GM19035 (cell line): Measurements from ENCODE around the gene NPHP1.
"Not testable (repeated sequence)": the region's sequence is repeated elsewhere in the genome, so short reads cannot be mapped to it uniquely, and the experiment has no call there.

ENCODE experiments used
- ATAC-seq: cut with Tn5 transposase; IDR thresholded peaks from one replicate; pipeline ENCODE4 v1.9.1; 2021; ENCODE audit not compliant: unreplicated experiment

Gene NPHP1

GRCh38 chr2:110131166-110131565 is 73.6 kb downstream of the NPHP1 start:
- no peak for ATAC-seq

GRCh38 chr2:110130757-110131156 is 74.1 kb downstream of the NPHP1 start:
- ATAC-seq: no peak

GRCh38 chr2:110126906-110127305 is 77.9 kb downstream of the NPHP1 start:
- no peak for ATAC-seq

GRCh38 chr2:110126086-110126773 is 78.6 kb downstream of the NPHP1 start:
- no peak for ATAC-seq

DNA sequence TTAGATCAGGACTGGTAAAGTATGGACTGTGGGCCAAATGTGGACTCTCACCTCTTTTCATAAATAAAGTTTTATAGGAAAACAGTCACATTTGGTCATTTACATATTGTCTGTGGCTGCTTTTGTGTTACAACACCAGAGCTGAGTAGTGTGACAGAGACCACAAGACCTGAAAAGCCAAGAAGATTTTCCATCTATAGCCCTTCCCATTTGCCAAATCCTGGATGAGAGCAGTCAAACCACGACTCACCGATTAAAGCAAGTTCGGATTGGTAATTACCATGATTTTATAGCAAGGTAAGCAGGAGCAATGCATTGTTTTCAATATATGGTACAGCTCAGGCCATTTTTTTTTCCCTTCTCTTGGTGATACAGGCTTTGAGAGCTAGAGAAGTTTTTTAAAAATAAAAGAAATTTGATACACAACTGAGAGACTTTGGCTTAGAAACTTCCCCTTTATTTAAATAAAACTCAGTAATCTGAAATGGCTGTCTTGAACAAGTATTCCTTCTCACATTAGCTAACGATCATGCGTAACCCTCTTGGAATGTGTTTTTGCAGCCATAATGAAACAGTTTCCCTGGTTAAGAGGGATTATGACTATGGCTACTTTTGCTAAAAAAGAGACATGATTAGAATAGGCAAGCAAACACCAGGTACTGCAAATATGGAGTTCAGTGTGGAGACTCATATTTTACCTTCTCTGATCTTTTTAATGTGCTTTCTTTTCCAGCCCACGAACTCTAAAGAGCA is 79.7 kb downstream of the NPHP1 start:
- ATAC-seq: no peak

DNA sequence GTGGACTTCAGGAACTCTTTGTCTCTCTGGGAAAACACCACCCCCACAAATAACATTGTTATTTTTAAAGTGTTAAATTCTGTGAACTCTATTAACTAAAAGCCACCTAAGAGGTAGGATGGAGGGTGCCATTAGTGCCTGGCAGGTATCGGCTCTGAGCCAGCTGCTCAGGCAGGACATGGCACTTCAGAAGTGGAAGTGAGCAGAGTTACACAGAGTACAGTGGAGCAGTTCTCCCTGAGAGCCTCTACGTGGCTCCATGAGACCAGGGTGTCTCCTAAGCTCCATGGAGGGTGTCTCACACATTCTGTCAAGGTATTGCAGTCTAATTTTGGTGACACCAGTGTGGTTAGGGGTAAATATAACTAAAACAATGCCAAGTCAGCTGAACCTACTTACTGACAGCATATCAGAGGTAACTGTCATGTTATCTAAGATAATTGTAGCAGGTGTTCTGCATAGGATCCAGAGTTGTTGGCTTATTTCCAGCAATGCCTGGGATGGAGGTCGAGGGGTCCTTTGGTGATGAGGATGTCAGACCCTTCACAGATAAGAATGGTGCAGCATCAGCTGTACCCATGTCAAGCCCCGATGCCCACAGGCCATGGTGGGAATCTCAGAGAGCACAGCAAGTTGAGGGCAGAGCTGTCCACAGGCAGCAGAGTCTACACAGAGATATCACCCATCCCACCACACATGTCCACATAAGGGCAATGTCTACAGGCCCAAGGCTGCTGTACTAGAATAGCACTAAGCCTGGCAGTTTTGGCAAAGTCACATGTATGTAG is 80.6 kb downstream of the NPHP1 start:
- ATAC-seq: no peak

DNA sequence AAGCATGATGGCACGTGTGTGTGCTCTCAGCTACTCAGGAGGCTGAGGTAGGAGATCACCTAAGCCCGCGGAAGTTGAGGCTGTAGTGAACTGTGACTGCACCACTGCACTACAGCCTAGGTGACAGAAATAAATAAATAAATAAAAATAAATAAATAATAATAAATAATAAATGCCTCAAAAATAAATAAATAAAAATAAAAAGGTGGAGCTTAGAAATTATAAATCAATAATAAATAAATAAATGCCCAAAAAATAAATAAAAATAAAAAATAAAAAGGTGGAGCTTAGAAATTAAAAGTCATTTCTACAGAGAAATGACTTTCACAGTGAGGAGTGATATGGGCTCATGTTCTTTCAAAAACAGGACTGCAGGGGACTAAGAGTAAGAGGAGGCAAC is 83.2 kb downstream of the NPHP1 start:
- ATAC-seq: no peak

GRCh38 chr2:110121052-110121334 is 83.8 kb downstream of the NPHP1 start:
- no peak for ATAC-seq

- no peak for ATAC-seq
Observed at GRCh38 chr2:110120171-110121051, 84.4 kb downstream of the NPHP1 start.

DNA sequence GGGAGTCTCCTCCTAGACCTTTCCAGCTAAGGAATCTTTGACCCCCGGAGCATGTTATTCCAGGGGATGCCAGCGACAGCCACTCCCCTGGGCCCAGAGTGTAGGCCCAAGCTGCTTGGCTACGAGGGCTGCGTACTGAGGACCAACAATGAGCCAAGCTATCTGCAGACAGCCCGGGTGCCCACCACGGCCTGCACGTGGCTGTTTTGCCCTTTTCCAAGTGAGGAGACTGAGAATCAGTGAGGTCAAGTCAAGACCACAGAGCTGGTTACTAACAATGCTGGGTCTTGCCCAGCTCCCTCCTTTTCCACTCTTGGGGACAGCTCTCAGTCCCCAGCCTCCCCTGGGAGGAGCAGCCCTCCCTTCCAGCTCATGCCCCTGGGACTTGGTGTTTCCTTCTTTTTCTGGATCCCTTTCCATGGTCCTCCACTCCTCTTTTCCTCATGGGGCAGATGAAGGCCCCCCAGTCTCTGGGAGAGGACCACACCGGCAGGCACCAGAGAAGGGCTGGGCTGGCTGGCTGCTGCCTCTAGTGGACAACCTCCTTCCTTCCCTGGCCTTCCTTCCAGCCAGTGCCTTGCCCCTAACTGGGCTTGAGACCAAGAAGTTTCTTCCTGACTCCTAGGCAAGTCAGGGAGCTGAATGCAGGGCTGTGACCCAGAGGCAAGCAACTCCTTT is 88.6 kb downstream of the NPHP1 start:
- ATAC-seq: no peak

- ATAC-seq: no peak
Observed at GRCh38 chr2:110115291-110116032, 89.4 kb downstream of the NPHP1 start, which contains the start of gene MALL. TSS of gene MALL (minus strand) at chr2:110115822. CDS start at chr2:110115792, 30 bp downstream.

DNA sequence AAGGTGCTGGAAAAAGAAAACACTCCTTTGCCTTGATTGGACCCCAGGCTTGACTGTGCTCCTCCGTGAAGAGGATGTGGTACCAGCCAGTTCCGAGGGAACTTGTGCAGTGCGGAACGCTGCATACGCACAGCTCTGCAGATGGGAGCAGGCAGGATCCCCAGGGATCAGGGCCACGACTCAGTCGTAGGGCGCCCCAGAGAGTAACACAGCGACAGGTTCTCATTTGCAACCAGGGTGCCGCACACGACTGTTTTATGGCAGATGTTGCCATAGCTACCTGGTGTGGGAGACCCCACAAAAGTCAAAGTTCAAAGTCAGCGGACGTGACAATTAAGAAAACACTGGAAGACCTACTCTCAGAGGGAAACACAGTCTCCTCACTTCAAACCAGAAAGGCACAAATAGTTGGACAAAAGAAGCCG is 90.0 kb downstream of the NPHP1 start:
- ATAC-seq: no peak

DNA sequence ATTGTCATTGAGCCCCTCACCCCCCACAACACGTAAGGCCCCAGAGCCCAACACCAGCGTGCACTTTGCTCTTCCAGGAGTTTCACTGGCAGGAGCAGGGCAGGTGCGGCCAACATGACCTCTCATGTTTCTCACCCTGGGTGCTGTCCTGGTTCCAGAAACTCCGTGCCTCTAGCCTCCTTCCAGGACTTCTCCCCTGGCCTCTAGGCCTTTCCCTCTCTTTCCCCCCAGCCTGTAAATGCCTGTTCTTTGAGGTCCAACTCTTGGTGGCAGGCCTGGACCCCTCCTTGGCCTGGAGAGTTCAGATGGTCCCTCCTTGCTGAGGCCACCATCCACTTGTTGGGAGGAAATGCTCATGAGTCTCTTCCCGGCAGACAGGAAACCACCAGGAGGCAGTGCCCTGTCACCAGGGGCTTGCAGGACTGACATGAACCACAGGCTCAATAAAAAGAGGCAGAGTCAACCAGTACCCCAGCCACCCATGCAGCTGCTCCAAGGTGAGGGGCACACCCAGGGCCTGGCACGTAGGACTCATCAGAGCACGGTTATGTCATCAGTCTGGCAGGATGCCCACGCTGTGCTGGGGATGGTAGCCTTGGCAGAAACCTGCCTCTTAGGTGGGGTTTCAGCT is 90.7 kb downstream of the NPHP1 start:
- ATAC-seq: no peak

- not testable (repeated sequence) for ATAC-seq
Observed at GRCh38 chr2:110108291-110108690, 96.5 kb downstream of the NPHP1 start.

- ATAC-seq: no peak
Observed at GRCh38 chr2:110107092-110108079, 97.4 kb downstream of the NPHP1 start.

DNA sequence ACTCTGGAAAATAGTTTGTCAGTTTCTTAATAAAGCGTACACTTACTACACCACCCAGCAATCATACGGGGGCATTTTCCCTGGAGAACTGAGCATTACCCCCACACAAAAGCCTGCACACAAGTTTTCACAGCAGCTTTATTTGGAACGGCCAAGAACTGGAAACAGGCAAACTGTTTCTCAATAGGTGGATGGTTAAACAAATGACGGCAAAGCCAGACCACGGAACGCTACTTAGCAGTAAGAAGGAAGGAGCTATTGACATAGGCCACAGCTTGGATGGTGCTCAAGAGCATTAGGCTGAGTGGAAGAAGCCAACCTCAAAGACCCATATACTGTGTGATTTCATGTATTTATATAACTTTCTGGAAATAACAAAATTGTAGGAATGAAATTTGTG is 98.2 kb downstream of the NPHP1 start:
- no peak for ATAC-seq

- no peak for ATAC-seq
Observed at GRCh38 chr2:110105608-110106467, 99.0 kb downstream of the NPHP1 start.
